Measurements from ENCODE around the gene UBE4B. TPM values are rescaled to one million over a fixed set of nuclear protein-coding genes. Genes with fewer than 3 reads are reported as not detected.

The UBE4B gene
- total RNA-seq, 1 experiment from 2014 or later = 80.8 TPM

DNA sequence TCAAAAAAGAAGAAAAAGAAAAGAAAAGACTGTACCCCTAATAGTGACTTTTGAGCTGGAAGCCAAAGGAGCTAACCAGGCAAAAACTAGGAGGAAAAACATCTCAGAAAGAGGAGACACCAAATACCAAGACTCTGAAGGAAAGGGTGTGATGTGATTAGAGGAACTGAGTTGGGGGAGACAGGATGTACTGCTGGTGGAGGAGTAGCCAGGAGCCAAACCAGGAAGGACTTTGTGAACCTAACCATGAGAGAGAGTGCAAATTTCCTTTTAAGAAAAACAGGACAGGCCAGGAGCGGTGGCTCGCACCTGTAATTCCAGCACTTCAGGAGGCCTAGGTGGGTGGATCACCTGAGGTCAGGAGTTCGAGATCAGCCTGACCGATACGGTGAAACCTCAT lies 39.8 kb upstream of the UBE4B start:
- TF ChIP-seq ZNF219 (CRISPR knock-in tag; IDR thresholded peaks at IDR 0.05; ENCODE audit: borderline replicate concordance) = no peak
- no peak for TF ChIP-seq RELA (CRISPR knock-in tag; IDR thresholded peaks at IDR 0.05; ENCODE audit: borderline replicate concordance)
- TF ChIP-seq, protein P1, sequence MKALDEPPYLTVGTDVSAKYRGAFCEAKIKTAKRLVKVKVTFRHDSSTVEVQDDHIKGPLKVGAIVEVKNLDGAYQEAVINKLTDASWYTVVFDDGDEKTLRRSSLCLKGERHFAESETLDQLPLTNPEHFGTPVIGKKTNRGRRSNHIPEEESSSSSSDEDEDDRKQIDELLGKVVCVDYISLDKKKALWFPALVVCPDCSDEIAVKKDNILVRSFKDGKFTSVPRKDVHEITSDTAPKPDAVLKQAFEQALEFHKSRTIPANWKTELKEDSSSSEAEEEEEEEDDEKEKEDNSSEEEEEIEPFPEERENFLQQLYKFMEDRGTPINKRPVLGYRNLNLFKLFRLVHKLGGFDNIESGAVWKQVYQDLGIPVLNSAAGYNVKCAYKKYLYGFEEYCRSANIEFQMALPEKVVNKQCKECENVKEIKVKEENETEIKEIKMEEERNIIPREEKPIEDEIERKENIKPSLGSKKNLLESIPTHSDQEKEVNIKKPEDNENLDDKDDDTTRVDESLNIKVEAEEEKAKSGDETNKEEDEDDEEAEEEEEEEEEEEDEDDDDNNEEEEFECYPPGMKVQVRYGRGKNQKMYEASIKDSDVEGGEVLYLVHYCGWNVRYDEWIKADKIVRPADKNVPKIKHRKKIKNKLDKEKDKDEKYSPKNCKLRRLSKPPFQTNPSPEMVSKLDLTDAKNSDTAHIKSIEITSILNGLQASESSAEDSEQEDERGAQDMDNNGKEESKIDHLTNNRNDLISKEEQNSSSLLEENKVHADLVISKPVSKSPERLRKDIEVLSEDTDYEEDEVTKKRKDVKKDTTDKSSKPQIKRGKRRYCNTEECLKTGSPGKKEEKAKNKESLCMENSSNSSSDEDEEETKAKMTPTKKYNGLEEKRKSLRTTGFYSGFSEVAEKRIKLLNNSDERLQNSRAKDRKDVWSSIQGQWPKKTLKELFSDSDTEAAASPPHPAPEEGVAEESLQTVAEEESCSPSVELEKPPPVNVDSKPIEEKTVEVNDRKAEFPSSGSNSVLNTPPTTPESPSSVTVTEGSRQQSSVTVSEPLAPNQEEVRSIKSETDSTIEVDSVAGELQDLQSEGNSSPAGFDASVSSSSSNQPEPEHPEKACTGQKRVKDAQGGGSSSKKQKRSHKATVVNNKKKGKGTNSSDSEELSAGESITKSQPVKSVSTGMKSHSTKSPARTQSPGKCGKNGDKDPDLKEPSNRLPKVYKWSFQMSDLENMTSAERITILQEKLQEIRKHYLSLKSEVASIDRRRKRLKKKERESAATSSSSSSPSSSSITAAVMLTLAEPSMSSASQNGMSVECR (CRISPR knock-in tag; IDR thresholded peaks at IDR 0.05; ENCODE audit: borderline replicate concordance) = no peak
- no peak for TF ChIP-seq ZNF423 (CRISPR knock-in tag; IDR thresholded peaks at IDR 0.05)
- no peak for TF ChIP-seq ETV6 (CRISPR knock-in tag; IDR thresholded peaks at IDR 0.05)
- TF ChIP-seq, protein P2, sequence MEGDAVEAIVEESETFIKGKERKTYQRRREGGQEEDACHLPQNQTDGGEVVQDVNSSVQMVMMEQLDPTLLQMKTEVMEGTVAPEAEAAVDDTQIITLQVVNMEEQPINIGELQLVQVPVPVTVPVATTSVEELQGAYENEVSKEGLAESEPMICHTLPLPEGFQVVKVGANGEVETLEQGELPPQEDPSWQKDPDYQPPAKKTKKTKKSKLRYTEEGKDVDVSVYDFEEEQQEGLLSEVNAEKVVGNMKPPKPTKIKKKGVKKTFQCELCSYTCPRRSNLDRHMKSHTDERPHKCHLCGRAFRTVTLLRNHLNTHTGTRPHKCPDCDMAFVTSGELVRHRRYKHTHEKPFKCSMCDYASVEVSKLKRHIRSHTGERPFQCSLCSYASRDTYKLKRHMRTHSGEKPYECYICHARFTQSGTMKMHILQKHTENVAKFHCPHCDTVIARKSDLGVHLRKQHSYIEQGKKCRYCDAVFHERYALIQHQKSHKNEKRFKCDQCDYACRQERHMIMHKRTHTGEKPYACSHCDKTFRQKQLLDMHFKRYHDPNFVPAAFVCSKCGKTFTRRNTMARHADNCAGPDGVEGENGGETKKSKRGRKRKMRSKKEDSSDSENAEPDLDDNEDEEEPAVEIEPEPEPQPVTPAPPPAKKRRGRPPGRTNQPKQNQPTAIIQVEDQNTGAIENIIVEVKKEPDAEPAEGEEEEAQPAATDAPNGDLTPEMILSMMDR (IDR thresholded peaks at IDR 0.05) = no peak
- no peak for TF ChIP-seq SMAD3 (CRISPR knock-in tag; IDR thresholded peaks at IDR 0.05; ENCODE audit: borderline replicate concordance)
- no peak for TF ChIP-seq PRRX2 (CRISPR knock-in tag; IDR thresholded peaks at IDR 0.05)
- TF ChIP-seq, protein P3, sequence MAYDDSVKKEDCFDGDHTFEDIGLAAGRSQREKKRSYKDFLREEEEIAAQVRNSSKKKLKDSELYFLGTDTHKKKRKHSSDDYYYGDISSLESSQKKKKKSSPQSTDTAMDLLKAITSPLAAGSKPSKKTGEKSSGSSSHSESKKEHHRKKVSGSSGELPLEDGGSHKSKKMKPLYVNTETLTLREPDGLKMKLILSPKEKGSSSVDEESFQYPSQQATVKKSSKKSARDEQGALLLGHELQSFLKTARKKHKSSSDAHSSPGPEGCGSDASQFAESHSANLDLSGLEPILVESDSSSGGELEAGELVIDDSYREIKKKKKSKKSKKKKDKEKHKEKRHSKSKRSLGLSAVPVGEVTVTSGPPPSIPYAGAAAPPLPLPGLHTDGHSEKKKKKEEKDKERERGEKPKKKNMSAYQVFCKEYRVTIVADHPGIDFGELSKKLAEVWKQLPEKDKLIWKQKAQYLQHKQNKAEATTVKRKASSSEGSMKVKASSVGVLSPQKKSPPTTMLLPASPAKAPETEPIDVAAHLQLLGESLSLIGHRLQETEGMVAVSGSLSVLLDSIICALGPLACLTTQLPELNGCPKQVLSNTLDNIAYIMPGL (CRISPR knock-in tag; IDR thresholded peaks at IDR 0.05) = no peak
- TF ChIP-seq, protein P4, sequence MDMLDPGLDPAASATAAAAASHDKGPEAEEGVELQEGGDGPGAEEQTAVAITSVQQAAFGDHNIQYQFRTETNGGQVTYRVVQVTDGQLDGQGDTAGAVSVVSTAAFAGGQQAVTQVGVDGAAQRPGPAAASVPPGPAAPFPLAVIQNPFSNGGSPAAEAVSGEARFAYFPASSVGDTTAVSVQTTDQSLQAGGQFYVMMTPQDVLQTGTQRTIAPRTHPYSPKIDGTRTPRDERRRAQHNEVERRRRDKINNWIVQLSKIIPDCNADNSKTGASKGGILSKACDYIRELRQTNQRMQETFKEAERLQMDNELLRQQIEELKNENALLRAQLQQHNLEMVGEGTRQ (CRISPR knock-in tag; IDR thresholded peaks at IDR 0.05) = no peak
- TF ChIP-seq NFYB (CRISPR knock-in tag; conservative IDR thresholded peaks at IDR 0.05; ENCODE audit: low read depth) = no peak
- TF ChIP-seq, protein P5, sequence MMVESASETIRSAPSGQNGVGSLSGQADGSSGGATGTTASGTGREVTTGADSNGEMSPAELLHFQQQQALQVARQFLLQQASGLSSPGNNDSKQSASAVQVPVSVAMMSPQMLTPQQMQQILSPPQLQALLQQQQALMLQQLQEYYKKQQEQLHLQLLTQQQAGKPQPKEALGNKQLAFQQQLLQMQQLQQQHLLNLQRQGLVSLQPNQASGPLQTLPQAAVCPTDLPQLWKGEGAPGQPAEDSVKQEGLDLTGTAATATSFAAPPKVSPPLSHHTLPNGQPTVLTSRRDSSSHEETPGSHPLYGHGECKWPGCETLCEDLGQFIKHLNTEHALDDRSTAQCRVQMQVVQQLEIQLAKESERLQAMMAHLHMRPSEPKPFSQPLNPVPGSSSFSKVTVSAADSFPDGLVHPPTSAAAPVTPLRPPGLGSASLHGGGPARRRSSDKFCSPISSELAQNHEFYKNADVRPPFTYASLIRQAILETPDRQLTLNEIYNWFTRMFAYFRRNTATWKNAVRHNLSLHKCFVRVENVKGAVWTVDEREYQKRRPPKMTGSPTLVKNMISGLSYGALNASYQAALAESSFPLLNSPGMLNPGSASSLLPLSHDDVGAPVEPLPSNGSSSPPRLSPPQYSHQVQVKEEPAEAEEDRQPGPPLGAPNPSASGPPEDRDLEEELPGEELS (CRISPR knock-in tag; IDR thresholded peaks at IDR 0.05) = no peak
- TF ChIP-seq ATF1 (CRISPR knock-in tag; IDR thresholded peaks at IDR 0.05) = no peak
- TF ChIP-seq ZBTB21 (CRISPR knock-in tag; IDR thresholded peaks at IDR 0.05; ENCODE audit: borderline replicate concordance) = no peak
- no peak for TF ChIP-seq NR2C2 (CRISPR knock-in tag; IDR thresholded peaks at IDR 0.05)
- no peak for TF ChIP-seq IRF2 (CRISPR knock-in tag; IDR thresholded peaks at IDR 0.05; ENCODE audit: borderline replicate concordance, low read depth)
- no peak for TF ChIP-seq GTF2I (CRISPR knock-in tag; conservative IDR thresholded peaks at IDR 0.05)
- TF ChIP-seq TEAD1 (CRISPR knock-in tag; IDR thresholded peaks at IDR 0.05) = no peak
- ChIA-PET POLR2A (no interaction called here), CTCF (no interaction called here)
- no peak overlapping the region for H3K4me3 Mint-ChIP-seq
- no peak overlapping the region for H3K27ac Mint-ChIP-seq
- H3K27me3 Mint-ChIP-seq (ENCODE audit: low read depth) = peaks cover 37% of the 10 kb centered on the region
- DNase-seq (ENCODE audit: low spot score) (no peak), ATAC-seq (no peak)
- H3K9me3 Mint-ChIP-seq = no peaks in the 10 kb centered on the region
- H3K4me1 Mint-ChIP-seq = peaks cover 4% of the 10 kb centered on the region; the same call in 1 of the 2 replicates
- H3K36me3 Mint-ChIP-seq = no peaks in the 10 kb centered on the region

Data from WTC11 (cell line).